GM12874 (cell line): ENCODE results near the gene SINHCAF.

ENCODE experiments used
- CTCF ChIP-seq: IDR thresholded peaks from 2 replicates; pipeline ENCODE4 v1.5.1; 2011; ENCODE audit warnings: low read depth, mild to moderate bottlenecking, control low read depth, low read length, moderate library complexity; ENCODE audit not compliant: insufficient read depth

SINHCAF gene

DNA sequence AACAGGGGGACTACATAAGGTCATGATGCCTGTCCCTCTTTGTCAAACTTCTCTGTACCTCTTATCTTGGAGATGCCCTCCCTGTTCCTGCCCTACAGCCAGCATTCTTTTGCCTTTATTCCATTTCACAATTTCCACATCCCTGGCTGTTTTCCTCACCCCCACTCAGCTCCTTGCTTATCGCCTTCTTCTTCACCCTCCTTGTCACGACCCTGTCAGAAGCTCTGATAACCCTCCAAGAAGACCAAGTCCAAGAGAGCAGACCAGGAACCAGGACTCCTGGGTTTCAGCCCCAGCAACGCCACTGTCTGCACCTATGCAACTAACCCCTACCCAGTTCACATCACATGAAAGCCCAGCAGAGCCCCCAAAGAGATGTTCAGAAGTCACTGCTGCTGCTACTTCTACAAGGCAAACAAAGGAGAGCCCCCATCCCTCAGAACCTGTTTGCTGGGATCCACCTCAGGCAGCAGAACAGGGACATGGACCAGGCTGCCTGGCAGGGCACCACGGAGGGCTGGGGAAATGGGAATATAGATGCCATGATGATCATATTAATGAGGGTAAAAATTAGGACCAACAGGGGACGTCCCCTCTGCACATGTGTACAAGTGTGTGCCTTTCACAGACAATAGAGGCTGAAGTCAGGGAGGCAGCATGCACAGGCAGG, 92.8 kb downstream of the SINHCAF start:
- no peak for TF ChIP-seq CTCF

DNA sequence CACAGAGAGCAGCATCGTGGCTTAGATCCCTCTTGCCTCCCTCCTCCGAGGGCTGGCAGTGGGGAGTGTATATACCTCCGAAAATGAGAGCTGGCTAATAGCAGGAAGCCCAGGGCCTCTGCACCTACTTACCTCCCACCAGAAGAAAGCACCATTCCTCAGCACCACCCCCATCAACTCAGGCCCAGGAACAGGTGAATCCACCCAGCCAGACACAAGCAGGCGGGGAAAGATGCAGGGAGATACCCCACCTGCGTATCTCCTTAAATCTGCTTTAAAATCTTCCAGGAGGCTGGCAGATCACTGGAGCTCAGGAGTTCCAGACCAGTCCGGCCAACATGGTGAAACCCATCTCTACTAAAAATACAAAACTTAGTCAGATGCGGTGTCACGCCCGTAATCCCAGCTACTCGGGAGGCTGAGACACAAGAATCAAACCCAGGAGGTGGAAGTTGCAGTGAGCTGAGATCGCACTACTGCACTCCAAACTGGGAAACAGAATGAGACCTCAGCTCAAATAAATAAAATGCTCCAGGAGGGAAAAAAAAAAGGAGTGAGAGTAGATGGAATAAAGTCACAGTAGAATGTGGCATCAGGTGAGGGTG, 93.5 kb downstream of the SINHCAF start:
- TF ChIP-seq CTCF, result no peak

DNA sequence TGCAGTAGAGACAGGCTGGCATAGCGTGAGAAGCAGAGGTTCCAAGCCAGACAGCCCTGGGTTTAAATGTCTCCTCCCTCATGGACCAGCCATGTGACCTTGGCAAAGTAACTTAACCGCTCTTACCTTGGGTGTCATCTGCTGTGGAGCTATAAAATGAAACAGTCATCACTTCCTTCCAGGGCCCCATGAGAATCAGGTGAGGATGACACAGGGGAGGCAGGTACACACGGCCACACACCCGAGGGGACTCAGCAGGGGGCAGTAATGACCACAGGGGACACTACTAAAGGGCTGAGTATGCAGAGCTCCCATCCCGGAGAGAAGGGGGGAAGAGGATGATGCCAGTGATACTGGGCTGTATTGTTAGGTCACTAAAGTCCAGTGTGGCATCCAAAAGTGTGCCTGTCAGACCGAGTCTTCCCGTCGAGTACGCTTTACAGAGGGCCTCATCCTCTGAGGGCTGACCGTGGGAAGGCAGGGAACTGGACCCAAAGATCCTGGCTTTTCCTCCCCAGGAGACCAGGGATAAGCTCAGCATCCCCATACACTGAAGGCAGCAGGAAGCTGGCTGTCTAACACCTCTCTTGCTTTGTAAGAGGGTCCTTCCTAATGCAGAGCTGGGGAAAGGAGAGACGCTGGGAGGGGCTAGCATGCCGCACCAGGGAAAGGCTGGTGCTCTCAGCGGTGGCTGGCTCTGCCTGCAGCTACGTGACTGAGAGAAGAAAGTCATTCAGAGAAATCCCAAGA, 94.2 kb downstream of the SINHCAF start:
- TF ChIP-seq CTCF, result no peak
